LoVo (cell line): ENCODE results near the gene LAMTOR3.
"Not testable (repeated sequence)": the region's sequence is repeated elsewhere in the genome, so short reads cannot be mapped to it uniquely, and the experiment has no call there.

Experiments
- DNase-seq: peaks from one replicate; pipeline ENCODE4 v3.0.0-alpha.2; 2016; ENCODE audit warnings: low spot score

The LAMTOR3 gene

DNA sequence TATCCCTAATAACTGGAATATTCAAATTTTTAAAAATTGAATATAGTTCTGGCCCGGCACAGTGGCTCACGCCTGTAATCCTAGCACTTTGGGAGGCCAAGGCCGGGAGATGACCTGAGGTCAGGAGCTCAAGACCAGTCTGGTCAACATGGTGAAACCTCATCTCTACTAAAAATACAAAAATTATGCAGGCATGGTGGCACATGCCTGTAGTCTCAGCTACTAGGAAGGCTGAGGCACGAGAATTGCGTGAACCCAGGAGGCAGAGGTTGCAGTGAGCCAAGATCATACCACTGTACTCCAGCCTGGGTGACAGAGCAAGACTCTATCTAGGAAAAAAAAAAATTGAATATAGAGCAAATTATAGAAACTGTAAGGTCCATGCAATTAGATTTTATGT, 64.2 kb downstream of the LAMTOR3 start:
- DNase-seq = not testable (repeated sequence)

DNA sequence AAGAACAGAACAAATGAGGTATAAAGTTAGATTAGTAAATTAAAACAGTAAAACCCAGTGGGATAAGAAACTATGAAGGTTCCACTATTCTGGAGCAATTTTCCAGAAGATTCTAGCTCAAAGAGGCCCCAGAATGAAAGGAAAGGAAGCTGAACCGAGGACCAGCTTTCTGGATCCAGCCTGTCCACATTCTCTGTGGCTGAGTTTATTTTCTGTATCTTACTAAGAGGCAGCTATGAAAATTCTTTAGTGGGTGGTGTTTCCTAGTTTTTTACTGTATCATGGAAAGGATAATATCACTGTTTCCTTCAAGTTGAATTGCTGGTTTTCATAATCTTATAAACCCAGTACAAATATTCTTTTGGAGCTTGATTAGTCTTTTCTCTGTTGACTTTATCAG, 65.8 kb downstream of the LAMTOR3 start:
- DNase-seq = no peak
